Subcutaneous adipose tissue (tissue), 4 donors: ENCODE results near the gene POLA2. TPM values are rescaled to one million over a fixed set of nuclear protein-coding genes. Genes with fewer than 3 reads are reported as not detected.

Experiments
- CTCF ChIP-seq: fragments of 450-650 bp; IDR thresholded peaks from one replicate; pipeline ENCODE4 v1.5.1; 2016; ENCODE audit warnings: low read depth, mild to moderate bottlenecking, control low read depth, antibody characterized with exemption, moderate library complexity
- total RNA-seq, 4 donors: library from RNA; depleted of rRNA; stranded (reverse); fragments of >200 nt; gene quantifications; one replicate each; pipeline ENCODE4 v1.1.0, GENCODE V29; 2016

POLA2 gene
- total RNA-seq, 4 donors from 2014 or later = 2.6 to 6.2 (median 4.9) TPM

- no peak for TF ChIP-seq CTCF
Observed at GRCh38 chr11:65314501-65315203, 52.9 kb downstream of the POLA2 start, which contains the start of gene CDC42EP2. CDC42EP2 (plus strand) TSS chr11:65314866; CDS start chr11:65320899, 6,033 bp downstream.

- TF ChIP-seq CTCF = no peak
Observed at GRCh38 chr11:65315204-65315865, 53.6 kb downstream of the POLA2 start.

GRCh38 chr11:65315866-65316226 is 54.1 kb downstream of the POLA2 start:
- TF ChIP-seq CTCF = no peak

DNA sequence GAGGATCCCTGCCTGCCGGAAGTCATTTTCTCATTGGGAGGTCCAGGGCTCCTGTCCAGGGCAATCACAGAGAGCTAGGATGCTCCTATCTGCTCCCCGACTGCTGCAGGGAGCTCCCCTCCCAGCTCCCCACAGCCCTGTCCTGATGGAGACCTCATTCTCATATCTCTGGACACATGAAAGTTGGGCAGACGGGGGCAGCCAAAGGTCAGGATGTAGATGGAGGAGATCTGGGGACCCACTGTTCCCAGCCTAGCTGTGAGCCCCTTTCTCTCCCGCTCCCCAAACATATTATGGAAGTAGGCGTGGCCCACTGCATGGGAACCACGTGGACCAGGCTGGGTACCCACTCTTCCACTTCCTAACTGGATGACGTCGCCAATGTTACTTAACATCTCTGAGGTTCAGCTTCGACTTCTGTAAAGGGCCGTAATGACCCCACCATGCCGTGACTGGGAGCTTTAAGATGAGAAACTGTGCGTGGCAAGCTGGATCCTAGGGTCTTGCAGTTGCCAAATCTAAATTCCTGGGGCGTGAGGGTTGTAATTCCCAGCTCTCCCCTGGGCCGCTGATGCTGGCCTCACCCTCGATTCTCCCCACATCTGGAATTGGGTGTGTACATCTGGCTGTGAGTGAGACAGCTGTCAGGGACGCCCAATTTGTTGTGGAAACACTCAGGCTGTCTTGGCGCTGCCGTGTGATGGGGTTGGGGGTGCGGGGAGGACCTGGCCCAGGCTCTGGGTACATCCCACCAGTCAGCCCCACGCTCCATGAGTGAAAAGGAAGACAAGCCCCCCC is 54.7 kb downstream of the POLA2 start:
- no peak for TF ChIP-seq CTCF

DNA sequence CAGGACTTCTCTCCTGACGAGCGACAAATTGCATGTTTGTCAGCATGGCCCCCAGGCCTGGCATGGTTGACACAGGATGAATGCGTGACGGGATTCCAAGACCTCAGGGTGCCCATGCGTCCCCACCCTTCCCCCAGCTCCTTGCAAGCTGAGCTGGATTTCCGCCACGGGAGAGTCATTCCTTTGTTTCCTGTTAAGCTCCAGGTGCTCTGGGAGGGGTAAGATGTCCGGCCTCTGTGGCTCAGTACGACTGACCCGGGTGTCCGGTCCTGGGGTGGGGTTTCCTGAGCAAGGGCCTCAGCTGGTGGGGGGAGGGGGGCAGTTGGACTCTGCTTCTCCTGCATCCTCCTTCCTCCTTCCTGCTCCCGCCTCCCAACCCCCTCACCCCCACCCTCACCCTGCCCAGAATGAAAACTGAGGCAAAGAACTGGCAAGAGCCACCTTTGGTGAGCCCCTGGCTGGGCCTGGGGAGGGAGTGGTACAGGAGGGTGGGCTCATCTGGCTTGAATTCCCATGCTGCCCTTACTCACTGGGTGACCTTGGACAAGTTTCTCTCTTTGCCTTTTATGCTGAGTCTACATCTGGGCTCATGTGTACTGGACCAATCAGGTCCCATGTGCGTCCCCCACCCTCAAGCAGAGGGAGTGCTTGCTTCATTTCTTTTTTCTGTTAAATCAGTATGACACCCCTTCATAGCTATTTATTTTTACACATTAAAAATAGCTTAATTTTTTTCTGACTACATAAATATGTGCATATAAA is 55.4 kb downstream of the POLA2 start:
- no peak for TF ChIP-seq CTCF

GRCh38 chr11:65320386-65321075 is 58.8 kb downstream of the POLA2 start:
- TF ChIP-seq CTCF = no peak
